Esophagus muscularis mucosa (tissue), 4 donors: ENCODE results near the gene DIP2B.

Experiments used
- EP300 ChIP-seq: sonication (generic); formaldehyde crosslinking; IDR thresholded peaks from one replicate; pipeline ENCODE4 v1.6.1; 2017; ENCODE audit warnings: antibody characterized with exemption
- POLR2A ChIP-seq: fragments of 450-650 bp; IDR thresholded peaks from one replicate; pipeline ENCODE4 v1.6.1; 2017; ENCODE audit warnings: antibody characterized with exemption, moderate library complexity, mild to moderate bottlenecking, low read depth
- POLR2AphosphoS5 ChIP-seq, 2 donors: sonication (generic); formaldehyde crosslinking; IDR thresholded peaks; one replicate each; pipeline ENCODE4 v1.6.1; 2017; ENCODE audit warnings: antibody characterized with exemption in 2 of 2
- TF ChIP-seq, protein P1 (sequence below), 3 experiments: fragments of 200-600 bp in 2 of 3; fragments of 450-650 bp in 1 of 3; sonication (generic) in 2 of 3; IDR thresholded peaks; one replicate each; pipeline ENCODE4 v1.5.1; 2017 to 2019; ENCODE audit warnings: antibody characterized with exemption in 3 of 3, mild to moderate bottlenecking in 2 of 3, moderate library complexity in 1 of 3

GRCh38 chr12:50723865-50724264 lies 219.1 kb downstream of the DIP2B start:
- TF ChIP-seq, protein P1, sequence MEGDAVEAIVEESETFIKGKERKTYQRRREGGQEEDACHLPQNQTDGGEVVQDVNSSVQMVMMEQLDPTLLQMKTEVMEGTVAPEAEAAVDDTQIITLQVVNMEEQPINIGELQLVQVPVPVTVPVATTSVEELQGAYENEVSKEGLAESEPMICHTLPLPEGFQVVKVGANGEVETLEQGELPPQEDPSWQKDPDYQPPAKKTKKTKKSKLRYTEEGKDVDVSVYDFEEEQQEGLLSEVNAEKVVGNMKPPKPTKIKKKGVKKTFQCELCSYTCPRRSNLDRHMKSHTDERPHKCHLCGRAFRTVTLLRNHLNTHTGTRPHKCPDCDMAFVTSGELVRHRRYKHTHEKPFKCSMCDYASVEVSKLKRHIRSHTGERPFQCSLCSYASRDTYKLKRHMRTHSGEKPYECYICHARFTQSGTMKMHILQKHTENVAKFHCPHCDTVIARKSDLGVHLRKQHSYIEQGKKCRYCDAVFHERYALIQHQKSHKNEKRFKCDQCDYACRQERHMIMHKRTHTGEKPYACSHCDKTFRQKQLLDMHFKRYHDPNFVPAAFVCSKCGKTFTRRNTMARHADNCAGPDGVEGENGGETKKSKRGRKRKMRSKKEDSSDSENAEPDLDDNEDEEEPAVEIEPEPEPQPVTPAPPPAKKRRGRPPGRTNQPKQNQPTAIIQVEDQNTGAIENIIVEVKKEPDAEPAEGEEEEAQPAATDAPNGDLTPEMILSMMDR (IDR thresholded peaks at IDR 0.05): no peak
- TF ChIP-seq POLR2AphosphoS5 (IDR thresholded peaks at IDR 0.05) (no peak), POLR2A (no peak), EP300 (no peak)
